Measurements from ENCODE around the gene ZNF697. TPM values are rescaled to one million over a fixed set of nuclear protein-coding genes. Genes with fewer than 3 reads are reported as not detected.
"Not testable (repeated sequence)": the region's sequence is repeated elsewhere in the genome, so short reads cannot be mapped to it uniquely, and the experiment has no call there.

Gene ZNF697
- total RNA-seq, 1 donor from 2014 or later, result 8.0 TPM

DNA sequence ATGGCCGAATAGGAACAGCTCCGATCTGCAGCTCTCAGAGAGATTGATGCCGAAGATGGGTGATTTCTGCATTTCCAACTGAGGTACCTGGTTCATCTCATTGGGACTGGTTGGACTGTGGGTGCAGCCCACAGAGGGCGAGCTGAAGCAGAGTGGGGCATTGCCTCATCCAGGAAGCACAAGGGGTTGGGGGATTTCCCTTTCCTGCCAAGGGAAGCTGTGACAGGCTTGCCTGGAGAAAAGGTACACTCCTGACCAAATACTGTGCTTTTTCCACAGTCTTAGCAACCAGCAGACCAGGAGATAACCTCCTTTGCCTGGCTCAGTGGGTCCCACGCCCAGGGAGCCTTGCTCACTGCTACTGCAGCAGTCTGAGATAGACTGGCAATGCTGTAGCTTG is 74.2 kb downstream of the ZNF697 start:
- peaks cover 9% of the 10 kb centered on the region for H3K36me3 Mint-ChIP-seq (ENCODE audit: unreplicated experiment)
- no peak overlapping the region for H3K4me3 Mint-ChIP-seq (ENCODE audit: unreplicated experiment)
- peaks cover 3% of the 10 kb centered on the region for H3K9me3 Mint-ChIP-seq (ENCODE audit: unreplicated experiment)
- no peak for TF ChIP-seq CTCF (IDR thresholded peaks at IDR 0.05)
- DNase-seq (ENCODE audit: extremely low spot score, unreplicated experiment), result no peak
- peaks cover 15% of the 10 kb centered on the region for H3K4me1 Mint-ChIP-seq (ENCODE audit: unreplicated experiment)
- H3K27me3 Mint-ChIP-seq (ENCODE audit: unreplicated experiment), result peaks cover 84% of the 10 kb centered on the region
- no peak overlapping the region for H3K27ac Mint-ChIP-seq (ENCODE audit: unreplicated experiment)

DNA sequence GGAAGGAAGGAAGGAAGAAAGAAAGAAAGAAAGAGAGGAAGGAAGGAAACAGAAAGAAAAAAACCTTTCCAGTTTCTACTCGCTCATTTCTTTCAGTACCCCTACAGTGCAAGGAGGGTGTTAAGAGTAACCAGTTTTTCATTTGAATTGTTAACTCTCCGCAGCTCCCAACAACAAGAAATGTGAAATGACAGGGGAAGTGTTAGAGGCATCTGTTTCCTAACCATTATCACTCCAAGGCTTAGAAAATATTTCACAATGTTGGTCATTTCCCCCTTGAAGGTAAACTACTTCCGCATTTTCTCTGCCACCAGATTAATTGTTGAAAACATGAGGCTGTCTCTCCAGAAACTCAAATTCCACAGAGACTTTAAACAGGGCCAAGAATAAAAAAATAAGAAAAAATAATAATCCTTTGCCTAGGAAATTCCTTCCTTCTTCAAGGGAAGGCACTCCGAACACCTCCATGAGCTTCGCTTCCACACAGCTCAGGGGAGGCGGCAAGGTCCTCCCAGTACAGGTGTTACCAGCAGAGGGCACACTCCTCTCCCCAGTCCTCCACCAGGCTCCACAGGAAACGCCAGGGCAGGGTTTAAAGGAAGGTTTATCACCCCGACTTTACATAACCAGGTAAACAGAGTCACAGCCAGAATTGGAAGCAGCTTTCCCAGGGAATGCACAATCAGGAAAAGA is 78.0 kb downstream of the ZNF697 start:
- H3K4me1 Mint-ChIP-seq (ENCODE audit: unreplicated experiment), result peaks cover 16% of the 10 kb centered on the region
- peak; percentile 28 for TF ChIP-seq CTCF (IDR thresholded peaks at IDR 0.05)
- not testable (repeated sequence) for H3K27ac Mint-ChIP-seq (ENCODE audit: unreplicated experiment); H3K36me3 Mint-ChIP-seq (ENCODE audit: unreplicated experiment); H3K9me3 Mint-ChIP-seq (ENCODE audit: unreplicated experiment); DNase-seq (ENCODE audit: extremely low spot score, unreplicated experiment); H3K4me3 Mint-ChIP-seq (ENCODE audit: unreplicated experiment)
- H3K27me3 Mint-ChIP-seq (ENCODE audit: unreplicated experiment), result peaks cover 87% of the 10 kb centered on the region

Other genes with a start within 250 kb of the ZNF697 start
- not detected in 2 replicates for gene HSD3B2, start 233.1 kb downstream of the ZNF697 start, total RNA-seq
- gene HSD3B1, start 141.1 kb downstream of the ZNF697 start, total RNA-seq, result not detected in 2 replicates
- gene PHGDH, start 63.7 kb upstream of the ZNF697 start, total RNA-seq, result 271 and 282 TPM in 2 replicates
- not detected in 2 replicates for gene HMGCS2, start 120.6 kb upstream of the ZNF697 start, total RNA-seq
- not detected in 2 replicates for gene REG4, start 163.2 kb upstream of the ZNF697 start, total RNA-seq
- gene ADAM30, start 248.2 kb upstream of the ZNF697 start, total RNA-seq, result not detected in 2 replicates